NCI-H82 (cell line): ENCODE measurements around the gene CRTAC1.
"Not testable (repeated sequence)": the region's sequence is repeated elsewhere in the genome, so short reads cannot be mapped to it uniquely, and the experiment has no call there.

ENCODE experiments used
- DNase-seq: peaks from one replicate; lab custom pipeline; 2025; lab: John Stamatoyannopoulos, UW

Gene CRTAC1

DNA sequence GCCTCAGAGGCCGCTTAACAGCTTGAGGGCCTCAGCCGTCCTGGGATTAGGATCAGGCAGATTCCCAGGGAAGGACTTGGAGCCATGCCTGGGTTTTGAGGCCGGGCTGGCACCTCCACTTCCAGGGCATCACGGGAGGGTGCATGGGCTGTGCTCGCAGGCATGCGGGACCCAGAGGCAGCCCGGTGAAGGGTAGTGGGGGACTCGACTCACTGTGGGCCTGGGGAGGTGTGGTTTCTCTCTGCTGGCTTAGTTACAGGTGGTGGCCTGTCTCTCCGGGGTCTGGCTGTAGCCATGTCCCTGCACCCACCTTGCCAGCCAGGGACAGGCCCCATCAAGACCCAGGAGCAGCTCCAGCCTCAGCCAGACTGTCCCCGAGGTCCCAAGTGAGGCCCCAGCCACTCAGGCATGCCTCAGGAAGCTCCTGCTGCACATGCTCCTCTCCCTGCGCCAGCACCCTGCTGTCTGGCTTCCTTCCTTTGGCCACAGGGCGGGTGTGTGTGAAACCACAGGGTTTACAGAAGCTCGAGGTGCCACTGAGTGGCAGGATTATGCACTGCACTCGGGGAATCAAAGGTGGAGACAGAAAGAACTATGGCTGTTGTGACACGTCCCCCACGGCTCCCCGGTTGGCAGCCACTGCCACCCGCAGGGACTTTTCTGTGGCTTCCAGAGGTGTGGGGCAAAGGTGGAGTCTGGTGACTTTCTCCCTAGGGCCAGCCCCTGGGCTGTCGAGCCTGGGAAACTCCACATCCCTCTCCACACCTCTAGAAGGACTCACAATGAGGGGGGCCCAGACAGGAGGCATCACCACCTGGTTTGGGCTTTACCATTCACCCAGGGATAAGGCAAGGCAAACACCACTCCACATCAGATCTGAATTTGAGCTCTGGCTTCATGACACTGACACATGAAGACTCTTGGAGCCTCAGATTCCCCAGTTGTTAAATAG, 161.1 kb downstream of the CRTAC1 start:
- DNase-seq = peak; percentile 82

DNA sequence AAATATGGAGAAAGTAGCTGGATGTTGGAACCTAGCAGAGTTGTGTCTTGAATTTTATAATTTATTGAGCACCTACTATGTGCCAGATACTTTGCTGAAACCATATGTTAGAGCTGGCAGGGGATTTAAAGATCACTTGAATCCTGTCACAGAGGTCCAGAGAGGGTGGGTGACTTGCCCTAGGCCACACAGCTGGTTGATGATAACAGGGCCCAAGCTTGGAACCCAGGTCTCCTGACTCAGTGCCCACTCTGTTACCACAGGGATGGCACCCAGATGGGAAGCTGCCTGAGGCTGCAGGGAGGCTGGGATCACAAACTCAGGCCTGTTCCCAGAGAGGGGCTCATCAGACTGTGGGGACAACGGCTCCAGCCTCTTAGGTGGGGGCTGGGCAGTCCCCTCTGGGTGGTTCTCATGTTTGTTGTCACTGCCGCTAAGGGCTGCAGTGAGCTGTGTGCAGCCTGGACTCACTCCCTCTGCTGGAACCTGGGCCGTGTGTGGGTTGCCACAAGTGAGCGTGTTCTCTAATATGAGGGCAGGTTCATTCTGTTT, 162.2 kb downstream of the CRTAC1 start:
- no peak for DNase-seq

DNA sequence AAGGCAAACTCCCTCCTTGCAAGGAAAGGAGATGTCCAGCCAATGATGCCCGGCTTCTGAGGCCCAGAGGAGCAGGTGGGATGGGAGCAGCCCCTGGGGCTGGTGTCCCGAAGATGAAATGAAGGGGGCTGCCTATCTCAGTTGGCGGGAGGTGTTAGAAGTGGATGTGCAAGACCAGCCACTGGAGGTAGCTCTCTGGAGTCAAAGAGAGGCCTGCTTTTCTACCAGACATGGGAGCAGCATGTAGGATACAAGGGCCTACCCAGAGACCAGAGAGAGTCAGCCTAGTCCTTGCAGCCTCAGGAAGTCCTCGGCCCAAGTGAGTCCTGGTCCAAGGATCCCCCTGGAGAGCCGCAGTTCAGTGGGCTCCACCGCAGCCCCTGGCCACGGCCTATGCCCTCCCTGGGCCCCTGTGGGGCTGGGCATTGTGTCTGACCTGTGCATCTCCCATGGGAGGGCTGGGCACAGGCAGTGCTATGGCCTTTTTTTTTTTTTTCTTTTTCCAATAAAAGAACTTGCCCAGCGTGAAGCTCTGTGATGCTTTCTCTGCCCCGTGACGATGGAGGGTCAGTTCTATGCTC, 163.1 kb downstream of the CRTAC1 start:
- DNase-seq = no peak

DNA sequence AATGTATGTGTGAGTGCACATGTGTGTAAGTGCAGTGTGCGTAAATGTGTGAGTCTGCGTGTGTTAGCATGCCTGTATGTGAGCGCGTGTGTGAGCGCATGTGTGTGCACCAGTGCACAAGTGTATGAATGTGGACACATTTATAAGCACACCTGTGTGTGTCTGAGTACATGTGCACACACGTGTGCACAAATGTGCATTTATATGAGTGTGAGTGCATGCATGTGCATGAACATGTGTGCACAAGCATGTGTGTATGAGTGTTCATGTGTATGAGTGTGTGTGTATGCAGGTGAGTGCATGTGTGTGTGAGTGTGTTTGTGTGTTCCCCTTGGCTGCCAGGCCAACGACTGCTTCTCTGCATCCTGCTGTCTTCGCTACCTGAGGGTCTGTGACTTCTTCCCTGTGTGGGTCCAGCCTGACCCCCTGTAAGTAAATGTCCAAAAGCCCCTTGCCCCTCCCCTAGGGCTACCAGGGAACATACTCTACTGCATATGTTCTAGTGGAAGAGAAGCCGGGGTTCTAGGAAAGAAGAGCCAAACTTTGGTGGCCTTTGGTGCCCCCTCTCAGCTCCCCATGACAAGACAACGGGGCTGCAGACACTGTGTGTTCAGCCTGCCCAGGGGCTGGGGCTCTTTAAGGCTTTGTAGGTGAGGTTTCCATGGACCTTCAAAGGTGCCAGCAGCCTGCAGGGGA, 163.7 kb downstream of the CRTAC1 start:
- DNase-seq = no peak

DNA sequence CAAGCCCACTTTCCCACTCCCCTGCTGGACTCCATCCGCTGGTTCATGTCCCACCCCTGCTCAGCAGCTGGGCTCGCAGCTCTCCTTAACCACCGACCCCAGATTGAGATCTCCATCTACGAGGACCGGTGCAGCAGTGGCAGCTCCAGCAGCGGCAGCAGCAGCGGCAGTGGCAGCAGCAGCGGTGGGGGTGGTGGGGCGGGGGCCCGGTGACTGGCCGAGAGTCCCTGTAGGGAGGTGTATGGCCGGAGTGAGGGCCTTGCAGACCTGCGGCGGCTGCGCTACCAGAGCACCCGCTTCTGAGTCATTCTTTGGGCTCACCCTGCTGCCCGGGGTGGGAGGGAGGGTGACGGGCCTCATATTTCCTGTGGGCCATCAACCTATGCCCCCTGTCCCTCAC, 164.9 kb downstream of the CRTAC1 start:
- no peak for DNase-seq

DNA sequence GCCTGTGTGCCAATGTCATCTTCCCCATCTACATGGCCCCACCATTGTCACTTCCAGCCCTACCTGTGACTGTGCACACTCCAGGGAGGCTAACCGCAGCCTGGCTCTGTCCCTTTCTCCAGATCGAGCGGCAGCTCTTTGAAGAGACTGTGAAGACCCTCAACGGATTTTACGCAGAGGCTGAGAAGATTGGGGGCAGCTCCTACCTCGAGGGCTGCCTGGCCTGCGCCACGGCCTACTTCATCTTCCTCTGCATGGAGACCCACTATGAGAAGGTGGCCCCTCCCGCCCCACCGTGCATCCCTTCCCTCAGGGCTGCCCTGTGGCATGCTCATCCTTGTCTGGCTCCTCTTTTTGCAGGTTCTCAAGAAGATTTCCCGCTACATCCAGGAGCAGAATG, 166.6 kb downstream of the CRTAC1 start:
- no peak for DNase-seq

DNA sequence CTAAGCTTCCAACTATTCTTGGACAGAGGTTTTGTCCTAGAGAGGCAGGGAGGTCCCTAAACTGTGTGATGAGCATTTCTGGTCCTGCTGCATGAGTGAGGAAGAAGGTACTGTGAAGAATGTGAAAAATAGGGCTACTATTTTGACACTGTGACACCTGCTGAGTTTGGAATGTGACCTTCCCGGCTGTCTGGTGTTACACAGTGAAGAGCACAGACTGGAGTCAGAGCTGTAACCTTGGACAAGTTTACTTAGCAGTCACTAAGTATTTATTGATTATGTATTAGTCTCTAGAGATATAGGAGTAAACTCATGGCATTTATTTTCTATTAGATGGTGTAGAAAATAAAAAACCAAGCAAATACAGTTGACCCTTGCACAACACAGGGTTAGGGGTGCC, 168.5 kb downstream of the CRTAC1 start:
- no peak for DNase-seq

DNA sequence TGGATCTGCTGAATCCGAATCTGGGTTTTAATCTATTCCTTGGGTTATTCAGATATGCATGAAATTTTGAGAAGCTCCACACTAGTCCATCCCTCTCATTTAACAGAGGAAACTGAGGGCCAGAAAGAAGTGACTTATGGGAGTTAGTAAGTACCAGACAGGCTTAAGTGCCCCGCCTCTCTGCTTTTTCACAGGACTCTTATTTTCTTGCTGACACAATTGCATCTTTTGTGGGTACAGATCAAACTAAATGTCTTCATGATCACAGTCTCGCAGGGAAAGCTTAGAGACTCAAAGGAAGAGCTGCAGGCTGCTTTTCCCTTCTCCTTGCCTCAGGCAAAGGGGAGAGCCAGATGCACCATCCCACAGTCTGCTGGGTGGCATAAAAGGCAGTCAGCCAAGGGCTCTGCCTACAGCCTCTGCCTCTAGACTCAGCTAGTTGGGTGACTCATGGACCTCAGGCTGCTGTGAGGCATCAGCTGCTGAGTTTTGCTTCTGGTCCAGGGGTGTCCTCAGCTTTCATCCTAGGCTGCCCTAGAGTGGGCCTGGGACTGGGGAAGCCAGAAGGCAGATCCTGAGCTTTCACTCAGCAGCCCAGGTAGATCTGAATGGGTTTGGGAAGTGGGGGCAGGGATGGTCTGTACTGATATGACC, 169.2 kb downstream of the CRTAC1 start:
- DNase-seq = no peak

DNA sequence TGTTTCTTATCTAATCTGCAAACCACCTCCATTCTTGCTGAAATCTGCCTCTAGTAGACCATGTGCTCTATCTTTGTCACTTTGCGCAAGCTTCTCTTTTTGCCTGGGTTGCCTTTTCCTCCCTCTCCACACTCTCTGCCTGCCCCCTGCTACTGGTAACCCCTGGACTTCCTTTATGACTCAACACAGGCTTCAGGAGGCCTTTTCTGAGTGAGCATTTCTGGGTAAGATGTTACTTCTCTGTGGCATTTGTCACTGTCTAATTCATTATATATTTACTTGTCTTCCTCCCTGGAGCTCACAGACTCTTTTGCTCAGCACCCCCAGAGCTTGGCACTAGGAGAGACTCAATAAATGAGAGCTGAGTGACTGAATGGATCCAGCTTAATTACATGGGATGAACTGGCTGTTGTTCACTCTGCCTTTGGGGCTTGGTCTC, 172.4 kb downstream of the CRTAC1 start:
- DNase-seq = no peak

DNA sequence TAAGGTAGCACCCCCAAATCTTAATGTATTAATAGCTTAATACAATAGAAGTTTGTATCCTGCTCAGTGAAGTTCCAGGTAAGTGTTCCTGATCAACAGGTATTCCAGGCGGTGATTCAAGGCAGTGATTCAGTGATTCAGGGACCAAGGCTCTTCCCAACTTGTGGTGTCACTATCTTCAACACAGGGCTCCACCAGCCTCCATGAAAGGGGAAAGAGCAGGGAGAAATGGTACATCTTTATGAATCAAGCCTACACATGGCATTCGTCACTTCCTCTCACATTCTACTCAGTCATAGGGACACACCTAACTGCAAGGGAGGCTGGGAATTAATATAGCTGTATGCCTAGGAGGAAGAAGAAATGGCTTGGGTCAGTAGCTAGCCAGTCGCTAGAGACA, 175.7 kb downstream of the CRTAC1 start:
- no peak for DNase-seq

DNA sequence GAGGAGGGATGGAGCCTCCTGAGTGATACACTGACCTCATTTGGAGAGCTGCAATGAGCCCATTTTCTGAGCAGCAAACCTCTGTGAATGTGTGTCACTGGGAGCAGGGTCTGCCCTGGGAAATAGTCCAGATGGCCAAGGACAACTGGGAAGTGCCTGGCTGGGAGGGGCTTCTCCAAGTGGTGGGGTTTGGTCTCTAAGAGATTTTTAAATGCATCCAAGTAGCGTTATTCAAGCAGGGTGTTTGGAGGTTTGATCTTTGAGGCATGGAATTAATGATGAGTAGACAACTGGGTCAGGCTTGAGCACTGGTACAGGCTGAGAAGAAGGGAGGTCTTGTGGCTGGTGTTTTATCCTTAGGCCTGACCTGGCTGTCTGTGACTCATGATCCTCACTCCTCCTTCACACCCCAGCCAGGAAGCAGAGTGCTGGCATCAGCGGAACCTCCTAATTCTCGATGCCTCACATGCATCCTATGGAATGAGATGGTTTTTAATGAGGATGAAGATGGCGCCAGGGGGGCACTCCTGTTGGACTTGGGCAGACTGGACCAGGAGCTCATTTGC, 177.5 kb downstream of the CRTAC1 start:
- peak; percentile 27 for DNase-seq

DNA sequence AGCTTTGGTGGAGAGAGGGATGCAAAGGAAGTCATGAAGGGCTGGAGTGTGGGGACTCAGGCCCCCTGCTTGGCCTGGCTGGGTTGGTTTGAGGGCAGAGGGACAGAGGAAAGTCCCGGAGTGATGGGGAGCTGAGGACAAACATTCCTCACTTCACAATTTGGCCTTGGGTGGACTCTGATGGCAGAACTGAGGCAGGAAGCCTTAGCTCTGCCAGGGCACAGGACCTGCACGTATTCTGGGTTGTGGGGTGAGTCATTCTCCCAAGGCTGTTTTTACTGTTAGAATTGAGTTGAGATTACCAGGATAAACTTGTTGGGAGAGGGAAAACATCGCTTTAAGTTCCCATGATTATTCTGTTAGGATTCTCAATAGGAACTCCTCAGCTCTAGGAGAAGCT, 178.1 kb downstream of the CRTAC1 start:
- DNase-seq = no peak

DNA sequence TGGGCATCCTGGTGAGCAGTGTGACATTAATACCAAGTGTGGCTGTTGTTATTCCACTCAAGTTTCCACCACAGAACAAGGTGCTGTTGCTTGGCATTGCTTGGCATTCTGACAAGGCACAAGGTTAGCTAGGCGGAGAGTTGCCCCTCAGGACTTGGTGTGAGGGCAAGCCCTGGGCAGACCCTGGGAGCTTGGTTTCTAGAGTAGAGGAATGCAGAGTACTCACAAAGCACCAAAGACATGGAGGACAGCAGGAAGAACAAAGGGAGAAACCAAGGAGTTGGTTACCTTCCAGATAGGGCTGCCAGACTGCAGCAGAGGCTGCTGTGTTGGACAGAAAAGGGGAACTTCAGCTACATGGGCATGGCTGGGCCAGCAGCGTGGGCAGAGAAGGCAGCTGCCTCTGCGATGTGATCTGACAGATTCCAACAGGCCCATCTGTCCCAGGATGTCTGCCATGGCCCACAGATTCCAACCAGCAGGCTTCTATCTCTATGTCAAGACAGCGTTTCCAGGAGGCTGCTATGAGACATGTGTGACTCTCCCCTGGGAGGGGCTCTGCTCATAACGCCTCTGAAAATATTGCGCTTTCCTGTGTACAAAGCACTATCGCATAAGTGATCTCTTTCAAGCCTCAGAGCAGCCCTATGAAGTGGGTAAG, 178.9 kb downstream of the CRTAC1 start:
- no peak for DNase-seq

DNA sequence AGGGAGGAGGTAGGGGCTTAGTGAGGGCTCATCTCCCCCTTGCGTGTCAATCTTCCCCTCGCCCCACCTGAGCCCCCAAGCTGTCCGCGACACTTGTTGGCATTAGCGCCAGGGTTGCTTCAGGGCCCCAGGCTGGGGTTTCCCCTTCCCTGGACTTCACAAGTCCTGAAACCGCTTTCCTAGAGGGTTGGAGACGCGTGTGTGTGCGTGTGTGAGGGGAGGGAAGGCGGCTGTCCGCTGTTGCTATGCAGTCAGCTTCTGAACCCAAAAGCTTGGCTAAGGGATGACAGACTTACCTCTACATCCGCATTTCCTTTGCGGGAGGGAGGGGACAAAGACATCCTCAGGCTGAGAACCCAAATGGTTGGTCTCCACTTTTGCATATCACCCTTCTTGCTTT, 180.0 kb downstream of the CRTAC1 start:
- DNase-seq = peak; percentile 32

DNA sequence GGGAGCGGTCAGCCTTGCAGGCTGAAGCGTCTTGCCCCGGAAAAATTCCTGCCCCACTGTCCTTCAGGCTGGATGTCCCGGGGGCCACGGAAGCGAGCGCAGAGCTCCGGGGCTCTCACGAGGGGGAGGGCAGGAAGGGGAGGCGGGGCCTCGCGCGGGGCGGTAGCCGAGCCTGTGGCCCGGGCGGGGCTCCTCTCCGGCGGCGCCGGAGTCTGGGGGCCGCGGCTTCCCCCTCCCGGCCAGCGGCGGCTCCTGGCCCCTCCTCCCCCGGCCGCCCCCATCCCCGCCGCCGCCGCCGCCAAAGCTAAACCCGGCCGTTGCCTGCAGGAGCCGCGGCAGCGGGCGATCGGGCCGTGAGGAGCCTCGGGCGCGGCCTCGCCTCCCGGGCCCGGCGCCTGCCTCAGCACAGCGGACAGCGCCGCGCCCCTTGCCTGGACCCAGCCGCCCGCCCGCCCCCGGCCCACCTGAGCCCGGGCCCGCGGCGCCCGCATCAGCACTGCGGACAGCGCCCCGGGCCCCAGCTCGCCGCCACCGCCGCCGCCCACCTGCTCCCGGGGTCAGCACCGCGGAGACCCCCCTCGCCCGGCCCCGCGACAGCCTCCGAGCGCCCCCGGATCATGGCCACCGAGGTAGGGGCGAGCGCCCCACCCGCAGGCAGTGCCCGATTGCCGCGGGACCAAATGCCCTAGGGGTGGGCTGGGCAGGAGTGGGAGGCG, 180.6 kb downstream of the CRTAC1 start, which contains the start of gene GOLGA7B:
Gene GOLGA7B, plus strand, starts transcription at position 157 of the 716 bp plus-strand sequence. Its CDS starts 461 bp downstream, at position 618.
- peak; percentile 57 for DNase-seq

DNA sequence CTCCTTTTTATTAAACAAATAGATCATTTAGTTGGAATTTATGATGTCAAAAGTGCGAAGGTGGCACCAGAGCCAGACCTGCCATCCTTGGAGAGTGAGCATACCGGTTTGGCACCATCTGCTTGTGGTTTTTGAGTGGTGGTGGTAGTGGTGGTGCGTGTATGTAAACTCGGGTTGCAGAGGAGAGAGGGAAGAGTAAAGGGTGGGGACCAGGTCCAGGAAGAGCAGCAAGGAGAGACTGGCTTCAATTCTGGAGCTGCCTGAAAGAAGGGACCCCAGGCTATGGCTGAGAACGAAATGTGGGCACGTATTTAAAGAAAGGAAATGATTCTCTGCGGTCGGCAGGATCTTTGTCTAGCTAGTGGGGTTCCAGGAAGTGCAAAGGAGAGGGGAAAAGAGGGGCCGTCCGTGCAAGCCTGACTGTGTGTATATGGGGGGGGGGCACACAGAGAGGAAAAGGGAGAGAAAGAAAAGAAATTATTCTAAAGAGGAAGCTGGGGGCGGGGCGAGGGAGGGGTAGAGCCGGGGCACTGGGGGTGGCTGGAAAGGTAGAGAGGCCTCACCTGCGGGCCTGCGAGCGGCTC, 181.2 kb downstream of the CRTAC1 start:
- DNase-seq = peak; percentile 57

DNA sequence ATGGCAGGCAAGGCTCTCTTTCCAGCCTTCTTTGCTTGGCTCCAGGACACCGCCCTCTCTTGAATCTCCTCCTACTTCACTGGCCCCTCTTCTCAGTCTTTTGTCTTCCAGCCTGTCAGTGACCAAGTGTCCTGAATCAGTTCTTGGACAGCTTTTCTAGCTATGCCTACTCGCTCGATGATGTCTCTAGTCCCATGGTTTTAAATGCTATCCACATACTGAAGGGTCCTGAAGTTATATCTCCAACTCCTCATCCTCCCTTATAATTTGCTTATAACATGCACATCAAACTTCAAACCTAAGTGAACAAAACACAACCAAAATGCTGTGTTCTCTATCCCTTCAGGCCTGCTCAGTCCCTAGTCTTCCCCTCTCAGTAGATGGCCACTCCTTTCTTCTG, 185.7 kb downstream of the CRTAC1 start:
- no peak for DNase-seq

DNA sequence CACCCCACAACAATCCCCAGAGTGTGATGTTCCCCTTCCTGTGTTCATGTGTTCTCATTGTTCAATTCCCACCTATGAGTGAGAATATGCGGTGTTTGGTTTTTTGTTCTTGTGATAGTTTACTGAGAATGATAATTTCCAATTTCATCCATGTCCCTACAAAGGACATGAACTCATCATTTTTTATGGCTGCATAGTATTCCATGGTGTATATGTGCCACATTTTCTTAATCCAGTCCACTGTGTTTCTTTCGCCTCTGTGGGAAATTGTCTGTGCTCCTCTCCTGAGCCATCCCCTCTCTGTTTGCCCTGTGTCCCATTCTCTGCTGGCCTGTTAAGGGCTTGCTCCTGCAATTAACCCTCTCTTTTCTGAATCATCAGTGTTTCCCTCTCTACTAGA, 186.4 kb downstream of the CRTAC1 start:
- not testable (repeated sequence) for DNase-seq

DNA sequence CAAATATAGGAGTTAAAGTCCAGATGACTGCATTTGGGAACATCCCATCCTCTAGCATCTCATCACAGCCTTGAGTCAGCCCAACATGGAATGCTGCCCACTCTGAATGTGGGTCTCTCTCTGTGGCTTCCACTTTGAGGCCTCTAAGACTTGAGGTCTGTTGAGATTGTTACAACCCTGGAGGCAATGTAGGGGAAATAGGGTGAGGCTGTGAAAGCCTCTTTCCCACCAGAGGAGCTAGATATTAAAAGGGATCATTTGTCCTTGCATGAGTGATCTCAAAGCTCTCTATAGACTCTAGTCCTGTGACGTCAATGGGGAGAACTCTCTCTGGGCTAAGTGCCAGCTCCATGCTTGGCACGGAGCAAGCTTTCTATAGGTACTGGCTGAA, 187.1 kb downstream of the CRTAC1 start:
- DNase-seq = peak; percentile 15
